ENCODE measurements around the gene UBAC1.
A peak's percentile ranks its signal among the peaks of the same experiment; 100 is the strongest.

Gene UBAC1

GRCh38 chr9:136010615-136011361 is 49.6 kb upstream of the UBAC1 start:
- H3K36me3 ChIP-seq (ENCODE audit: control insufficient read depth in 2 of 2, insufficient read depth in 1 of 2, low read length in 2 of 2), result peaks cover 0 to 41% of the 10 kb centered on the region in 2 experiments; a peak in 1 of 3 replicates
- ChIA-PET CTCF (no interaction called here), POLR2A (no interaction called here)
- TF ChIP-seq PATZ1 (tag by site-specific recombination; IDR thresholded peaks at IDR 0.05) (no peak), SCRT1 (tag by site-specific recombination; IDR thresholded peaks at IDR 0.05; ENCODE audit: borderline replicate concordance) (no peak), ZNF776 (tag by site-specific recombination; IDR thresholded peaks at IDR 0.05; ENCODE audit: borderline replicate concordance) (no peak), KLF7 (tag by site-specific recombination; IDR thresholded peaks at IDR 0.05; ENCODE audit: borderline replicate concordance) (no peak), ZSCAN4 (tag by site-specific recombination; IDR thresholded peaks at IDR 0.05) (0 out of 2 replicates have a peak, but pooled peaks have one; percentile 9)
- no peaks in the 10 kb centered on the region for H3K4me1 ChIP-seq (ENCODE audit: control insufficient read depth, insufficient read depth, low read length)
- no peak overlapping the region for H3K4me3 ChIP-seq (ENCODE audit: low read depth, low read length)
- H3K9me3 ChIP-seq (ENCODE audit: control insufficient read depth, insufficient read depth, low read depth, low read length), result no peaks in the 10 kb centered on the region
- no peak overlapping the region for H3K27ac ChIP-seq (ENCODE audit: extremely low read depth, low read depth, low read length)

- Histone ChIP-seq H3K4me3 (ENCODE audit: low read depth, low read length) (no peak overlapping the region), H3K27ac (ENCODE audit: extremely low read depth, low read depth, low read length) (no peak overlapping the region), H3K36me3 (ENCODE audit: control insufficient read depth in 2 of 2, insufficient read depth in 1 of 2, low read length in 2 of 2) (peaks cover 0 to 43% of the 10 kb centered on the region in 2 experiments; a peak in 1 of 3 replicates), H3K4me1 (ENCODE audit: control insufficient read depth, insufficient read depth, low read length) (no peaks in the 10 kb centered on the region), H3K9me3 (ENCODE audit: control insufficient read depth, insufficient read depth, low read depth, low read length) (no peaks in the 10 kb centered on the region)
- POLR2A ChIA-PET, result no interaction called here
- CTCF ChIA-PET, result no interaction called here
- TF ChIP-seq CTCF (tag by site-specific recombination; IDR thresholded peaks at IDR 0.05) (no peak), ZNF274 (IDR thresholded peaks at IDR 0.05; ENCODE audit: low read length) (no peak), ZNF274 (tag by site-specific recombination; IDR thresholded peaks at IDR 0.05; ENCODE audit: borderline replicate concordance) (no peak), ZBTB48 (tag by site-specific recombination; IDR thresholded peaks at IDR 0.05) (0 out of 2 replicates have a peak, but pooled peaks have one; percentile 27)
Observed at GRCh38 chr9:136010176-136010575, 49.0 kb upstream of the UBAC1 start.

GRCh38 chr9:136009516-136009915 is 48.3 kb upstream of the UBAC1 start:
- Histone ChIP-seq H3K4me1 (ENCODE audit: control insufficient read depth, insufficient read depth, low read length) (no peaks in the 10 kb centered on the region), H3K4me3 (ENCODE audit: low read depth, low read length) (no peak overlapping the region), H3K27ac (ENCODE audit: extremely low read depth, low read depth, low read length) (no peak overlapping the region), H3K36me3 (ENCODE audit: control insufficient read depth in 2 of 2, insufficient read depth in 1 of 2, low read length in 2 of 2) (peaks cover 0 to 39% of the 10 kb centered on the region in 2 experiments; a peak in 1 of 3 replicates), H3K9me3 (ENCODE audit: control insufficient read depth, insufficient read depth, low read depth, low read length) (no peaks in the 10 kb centered on the region)
- ChIA-PET CTCF (no interaction called here), POLR2A (no interaction called here)
- peak; percentile 46; the same call in 1 of the 2 replicates for TF ChIP-seq GLIS1 (tag by site-specific recombination; IDR thresholded peaks at IDR 0.05)
- no peak for TF ChIP-seq ZNF585B (tag by site-specific recombination; IDR thresholded peaks at IDR 0.05)
- TF ChIP-seq GLIS2 (tag by site-specific recombination; IDR thresholded peaks at IDR 0.05), result 0 out of 2 replicates have a peak, but pooled peaks have one; percentile 43
- no peak for TF ChIP-seq ZNF280C (tag by site-specific recombination; IDR thresholded peaks at IDR 0.05)
- TF ChIP-seq ZIC2 (tag by site-specific recombination; IDR thresholded peaks at IDR 0.05), result peak; percentile 32; the same call in 1 of the 2 replicates
